Osteoblast (primary cell): ENCODE results near the gene GNB5. TPM values are rescaled to one million over a fixed set of nuclear protein-coding genes. Genes with fewer than 3 reads are reported as not detected.

Experiments used
- DNase-seq: peaks from one replicate; pipeline ENCODE4 v3.0.0; 2011; ENCODE audit warnings: low spot score, mixed read lengths; ENCODE audit not compliant: insufficient read length; ENCODE audit errors: missing footprints
- H2AFZ ChIP-seq: 2 replicates; pipeline ENCODE4 v1.6.0; 2011; ENCODE audit warnings: mild to moderate bottlenecking, low read length
- H3K27ac ChIP-seq: 2 replicates; pipeline ENCODE4 v1.5.1; 2011; ENCODE audit warnings: mild to moderate bottlenecking, low read depth, low read length, moderate library complexity
- H3K27me3 ChIP-seq: 2 replicates; pipeline ENCODE4 v1.6.0; 2012; ENCODE audit warnings: mild to moderate bottlenecking, control low read depth, inconsistent platforms, low read length, moderate library complexity; ENCODE audit not compliant: insufficient read depth
- H3K36me3 ChIP-seq: 2 replicates; pipeline ENCODE4 v1.5.1; 2011; ENCODE audit warnings: mild to moderate bottlenecking, low read length, control low read depth, moderate library complexity; ENCODE audit not compliant: insufficient read depth
- H3K4me1 ChIP-seq: 2 replicates; pipeline ENCODE4 v1.5.1; 2011; ENCODE audit warnings: mild to moderate bottlenecking, low read length, control low read depth, moderate library complexity; ENCODE audit not compliant: insufficient read depth
- H3K4me2 ChIP-seq: 2 replicates; pipeline ENCODE4 v1.6.0; 2011; ENCODE audit warnings: mild to moderate bottlenecking, low read length; ENCODE audit not compliant: insufficient read depth
- H3K4me3 ChIP-seq: fragments of 200-600 bp; sonication (generic); 3 replicates; pipeline ENCODE4 v1.5.1; 2012; ENCODE audit warnings: mild to moderate bottlenecking, low read length, inconsistent platforms; ENCODE audit not compliant: insufficient read depth
- H3K79me2 ChIP-seq: 2 replicates; pipeline ENCODE4 v1.6.0; 2012; ENCODE audit warnings: mild to moderate bottlenecking, low read length, control low read depth, inconsistent platforms; ENCODE audit not compliant: insufficient read depth
- H3K9me3 ChIP-seq: 2 replicates; pipeline ENCODE4 v1.5.1; 2011; ENCODE audit warnings: low read depth, low read length, control low read depth
- H4K20me1 ChIP-seq: 2 replicates; pipeline ENCODE4 v1.6.0; 2012; ENCODE audit warnings: mild to moderate bottlenecking, low read length, control low read depth; ENCODE audit not compliant: insufficient read depth
- total RNA-seq: library from RNA; depleted of rRNA; stranded (reverse); fragments of >200 nt; gene quantifications from 2 replicates; pipeline ENCODE4 v1.2.3, GENCODE V29; 2012
- TF ChIP-seq, protein P1 (sequence below): IDR thresholded peaks from 2 replicates; pipeline ENCODE4 v1.5.1; 2011; ENCODE audit warnings: mild to moderate bottlenecking, low read depth, low read length, moderate library complexity; ENCODE audit errors: extremely low read depth

The GNB5 gene
- total RNA-seq, 1 donor, result 26.4 TPM

DNA sequence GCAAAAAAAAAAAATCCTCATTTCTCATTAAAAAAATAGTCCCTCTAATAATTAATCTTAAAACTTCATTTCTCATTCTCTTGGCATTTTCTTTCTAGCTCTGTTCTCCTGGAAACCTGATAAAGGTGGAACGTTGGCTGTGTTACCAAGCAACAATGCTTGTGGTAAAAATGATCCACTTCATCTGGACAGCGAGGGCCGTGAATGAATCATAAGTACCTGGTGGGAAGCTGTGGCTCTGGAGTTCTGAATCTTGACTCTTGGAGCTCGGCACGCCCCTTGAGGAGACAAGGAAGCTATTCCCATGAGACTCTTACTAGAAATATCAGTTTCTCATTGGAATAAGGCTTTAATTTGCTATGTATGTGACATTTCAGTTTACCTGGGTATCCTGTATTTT lies 111.2 kb downstream of the GNB5 start:
- H3K27me3 ChIP-seq, result no peaks in the 10 kb centered on the region
- H4K20me1 ChIP-seq, result no peaks in the 10 kb centered on the region
- H2AFZ ChIP-seq, result no peak overlapping the region
- H3K4me3 ChIP-seq, result no peak overlapping the region
- DNase-seq, result no peak
- no peak overlapping the region for H3K4me2 ChIP-seq
- H3K9me3 ChIP-seq, result no peaks in the 10 kb centered on the region
- no peaks in the 10 kb centered on the region for H3K36me3 ChIP-seq
- H3K79me2 ChIP-seq, result no peaks in the 10 kb centered on the region
- H3K4me1 ChIP-seq, result peaks cover 15% of the 10 kb centered on the region
- H3K27ac ChIP-seq, result no peak overlapping the region
- TF ChIP-seq, protein P1, sequence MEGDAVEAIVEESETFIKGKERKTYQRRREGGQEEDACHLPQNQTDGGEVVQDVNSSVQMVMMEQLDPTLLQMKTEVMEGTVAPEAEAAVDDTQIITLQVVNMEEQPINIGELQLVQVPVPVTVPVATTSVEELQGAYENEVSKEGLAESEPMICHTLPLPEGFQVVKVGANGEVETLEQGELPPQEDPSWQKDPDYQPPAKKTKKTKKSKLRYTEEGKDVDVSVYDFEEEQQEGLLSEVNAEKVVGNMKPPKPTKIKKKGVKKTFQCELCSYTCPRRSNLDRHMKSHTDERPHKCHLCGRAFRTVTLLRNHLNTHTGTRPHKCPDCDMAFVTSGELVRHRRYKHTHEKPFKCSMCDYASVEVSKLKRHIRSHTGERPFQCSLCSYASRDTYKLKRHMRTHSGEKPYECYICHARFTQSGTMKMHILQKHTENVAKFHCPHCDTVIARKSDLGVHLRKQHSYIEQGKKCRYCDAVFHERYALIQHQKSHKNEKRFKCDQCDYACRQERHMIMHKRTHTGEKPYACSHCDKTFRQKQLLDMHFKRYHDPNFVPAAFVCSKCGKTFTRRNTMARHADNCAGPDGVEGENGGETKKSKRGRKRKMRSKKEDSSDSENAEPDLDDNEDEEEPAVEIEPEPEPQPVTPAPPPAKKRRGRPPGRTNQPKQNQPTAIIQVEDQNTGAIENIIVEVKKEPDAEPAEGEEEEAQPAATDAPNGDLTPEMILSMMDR, result no peak

DNA sequence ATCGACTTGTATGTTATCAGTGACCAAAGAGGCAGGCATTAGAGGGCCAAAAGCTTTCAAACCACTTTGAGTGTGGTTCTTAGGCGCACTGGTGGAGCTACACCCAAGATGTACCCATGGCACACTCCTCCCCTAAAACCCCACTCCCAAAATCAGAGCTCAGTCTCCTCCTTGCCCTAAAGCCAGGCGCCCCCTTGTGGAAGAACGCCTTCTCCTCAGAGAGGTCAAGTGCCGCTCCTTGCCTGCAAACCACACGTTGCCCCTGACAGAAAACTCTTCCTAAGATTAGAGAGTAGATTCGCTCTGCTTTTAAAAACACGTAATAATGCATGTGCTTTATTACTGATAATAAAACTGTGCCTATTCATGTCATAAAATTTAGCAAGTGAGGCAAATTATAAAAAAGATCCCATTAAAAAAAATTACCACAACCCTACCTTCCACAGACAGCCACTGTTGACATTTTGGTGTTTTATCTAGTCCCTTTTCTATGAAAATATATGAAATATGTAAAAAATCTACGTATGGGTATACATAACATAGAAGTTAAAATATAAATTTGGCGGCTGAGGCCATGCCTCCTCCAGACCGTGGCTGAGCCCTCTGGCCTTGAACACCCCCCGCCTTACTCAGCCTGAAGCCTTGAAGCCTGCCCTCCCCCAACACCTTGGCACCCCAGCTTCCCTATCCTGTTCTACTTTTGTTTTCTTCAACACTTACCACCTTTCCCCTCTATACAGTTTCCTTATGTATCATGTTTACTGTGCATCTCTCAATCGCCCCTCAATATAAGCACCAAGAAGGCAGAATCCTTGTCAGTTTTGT lies 112.1 kb downstream of the GNB5 start:
- Histone ChIP-seq H3K36me3 (no peaks in the 10 kb centered on the region), H3K4me2 (no peak overlapping the region), H3K4me1 (peaks cover 15% of the 10 kb centered on the region), H3K27ac (no peak overlapping the region), H3K4me3 (no peak overlapping the region), H3K9me3 (no peaks in the 10 kb centered on the region), H4K20me1 (no peaks in the 10 kb centered on the region), H3K79me2 (no peaks in the 10 kb centered on the region), H3K27me3 (no peaks in the 10 kb centered on the region), H2AFZ (no peak overlapping the region)
- TF ChIP-seq, protein P1, result peak; percentile 91
- DNase-seq, result peak; percentile 86

- H3K36me3 ChIP-seq, result no peaks in the 10 kb centered on the region
- no peak overlapping the region for H3K4me3 ChIP-seq
- TF ChIP-seq, protein P1, result no peak
- H3K4me1 ChIP-seq, result peaks cover 15% of the 10 kb centered on the region
- H3K27ac ChIP-seq, result no peak overlapping the region
- no peak overlapping the region for H2AFZ ChIP-seq
- H3K9me3 ChIP-seq, result no peaks in the 10 kb centered on the region
- no peaks in the 10 kb centered on the region for H4K20me1 ChIP-seq
- no peaks in the 10 kb centered on the region for H3K79me2 ChIP-seq
- H3K27me3 ChIP-seq, result no peaks in the 10 kb centered on the region
- DNase-seq, result no peak
- H3K4me2 ChIP-seq, result no peak overlapping the region
These were observed 112.9 kb downstream of the GNB5 start for GRCh38 chr15:52078197-52078875.
